Breast epithelium (tissue), 3 donors: ENCODE results near the gene C21orf91.

ENCODE experiments used
- POLR2A ChIP-seq: fragments of 450-650 bp; IDR thresholded peaks from one replicate; pipeline ENCODE4 v1.6.1; 2016; ENCODE audit warnings: antibody characterized with exemption, mild to moderate bottlenecking, moderate library complexity
- POLR2AphosphoS5 ChIP-seq, 3 donors: sonication (generic); formaldehyde crosslinking; IDR thresholded peaks; one replicate each; pipeline ENCODE4 v1.6.1; 2017; ENCODE audit warnings: antibody characterized with exemption in 3 of 3
- TF ChIP-seq, protein P1 (sequence below), 3 donors: fragments of 450-650 bp; IDR thresholded peaks; one replicate each; pipeline ENCODE4 v1.5.1; 2016 to 2017; ENCODE audit warnings: antibody characterized with exemption in 3 of 3, mild to moderate bottlenecking in 3 of 3, moderate library complexity in 3 of 3

DNA sequence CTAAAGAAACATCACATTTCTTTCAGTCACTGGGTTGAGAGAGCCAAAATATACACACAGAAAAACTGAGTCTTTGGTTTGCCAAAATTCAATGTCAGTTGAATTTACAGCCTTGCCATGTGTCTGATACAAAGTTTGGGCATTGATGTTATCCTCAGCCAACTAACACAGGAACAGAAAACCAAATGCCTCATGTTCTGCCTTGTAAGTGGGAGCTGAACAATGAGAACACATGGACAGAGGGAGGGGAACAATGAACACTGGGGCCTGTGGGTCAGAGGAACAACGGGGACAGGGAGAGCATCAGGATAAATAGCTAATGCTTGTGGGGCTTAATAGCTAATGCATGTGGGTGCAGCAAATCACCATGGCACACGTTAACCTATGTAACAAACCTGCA, 39.6 kb upstream of the C21orf91 start:
- TF ChIP-seq, protein P1, sequence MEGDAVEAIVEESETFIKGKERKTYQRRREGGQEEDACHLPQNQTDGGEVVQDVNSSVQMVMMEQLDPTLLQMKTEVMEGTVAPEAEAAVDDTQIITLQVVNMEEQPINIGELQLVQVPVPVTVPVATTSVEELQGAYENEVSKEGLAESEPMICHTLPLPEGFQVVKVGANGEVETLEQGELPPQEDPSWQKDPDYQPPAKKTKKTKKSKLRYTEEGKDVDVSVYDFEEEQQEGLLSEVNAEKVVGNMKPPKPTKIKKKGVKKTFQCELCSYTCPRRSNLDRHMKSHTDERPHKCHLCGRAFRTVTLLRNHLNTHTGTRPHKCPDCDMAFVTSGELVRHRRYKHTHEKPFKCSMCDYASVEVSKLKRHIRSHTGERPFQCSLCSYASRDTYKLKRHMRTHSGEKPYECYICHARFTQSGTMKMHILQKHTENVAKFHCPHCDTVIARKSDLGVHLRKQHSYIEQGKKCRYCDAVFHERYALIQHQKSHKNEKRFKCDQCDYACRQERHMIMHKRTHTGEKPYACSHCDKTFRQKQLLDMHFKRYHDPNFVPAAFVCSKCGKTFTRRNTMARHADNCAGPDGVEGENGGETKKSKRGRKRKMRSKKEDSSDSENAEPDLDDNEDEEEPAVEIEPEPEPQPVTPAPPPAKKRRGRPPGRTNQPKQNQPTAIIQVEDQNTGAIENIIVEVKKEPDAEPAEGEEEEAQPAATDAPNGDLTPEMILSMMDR (IDR thresholded peaks at IDR 0.05) = no peak
- no peak for TF ChIP-seq POLR2AphosphoS5 (IDR thresholded peaks at IDR 0.05)
- TF ChIP-seq POLR2A = no peak
